ENCODE data around the gene RPL23.
A peak's percentile ranks its signal among the peaks of the same experiment; 100 is the strongest.

The RPL23 gene

DNA sequence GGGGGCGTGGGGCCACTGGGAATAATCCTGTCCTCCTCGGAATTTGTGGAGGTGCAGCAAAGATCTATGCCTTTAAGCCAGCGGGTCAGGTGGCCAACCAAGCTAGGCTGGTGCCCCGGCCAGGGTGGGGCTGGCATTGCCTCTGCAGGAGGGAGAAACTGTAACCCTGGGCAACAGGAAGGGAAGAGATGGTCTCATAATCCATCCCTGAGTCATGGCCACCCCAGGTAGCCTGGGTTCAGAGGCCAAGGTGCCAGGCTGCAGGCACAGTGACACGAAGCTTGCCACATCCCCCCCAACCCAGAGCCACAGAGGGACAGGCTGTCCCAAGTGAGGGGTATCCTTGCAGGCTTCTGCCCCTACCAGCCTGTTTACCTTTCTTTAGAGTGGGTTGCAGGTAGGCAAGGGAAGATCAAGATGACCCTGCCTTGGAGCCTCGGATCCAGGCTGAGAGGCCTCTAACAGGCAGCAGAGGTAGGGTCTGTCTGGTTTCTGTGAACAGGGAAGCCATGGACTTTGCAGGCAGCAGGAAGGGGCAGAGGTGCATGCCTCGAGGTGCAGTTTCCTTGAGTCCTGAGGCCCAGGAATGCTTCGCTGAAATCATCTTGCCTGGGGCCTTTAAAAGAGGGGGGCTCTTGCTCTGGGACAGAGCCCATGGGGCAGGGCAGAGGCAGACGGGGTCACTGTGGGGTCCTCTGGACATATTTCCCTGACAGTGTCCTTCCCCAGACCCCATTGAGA lies 20.3 kb upstream of the RPL23 start:
- ChIA-PET POLR2A (no interaction called here), CTCF (interaction anchor here (0.8 to 3.0 kb wide), 5 partner anchors 8 to 291 kb away, joined by 3 to 11 read pairs (median 4); no protein-coding TSS in a partner anchor)
- no peak for TF ChIP-seq CTCF (IDR thresholded peaks at IDR 0.05; ENCODE audit: control extremely low read depth, extremely low read depth, low read depth, missing control alignments)
- no peak for DNase-seq (ENCODE audit: extremely low spot score)

- no peak for TF ChIP-seq CTCF (IDR thresholded peaks at IDR 0.05; ENCODE audit: control extremely low read depth, extremely low read depth, low read depth, missing control alignments)
- DNase-seq (ENCODE audit: extremely low spot score), result no peak
- ChIA-PET CTCF (interaction anchor here (0.8 to 3.0 kb wide), 6 partner anchors 9 to 292 kb away, joined by 3 to 11 read pairs (median 5); no protein-coding TSS in a partner anchor), POLR2A (no interaction called here)
Observed at GRCh38 chr17:38872671-38873385, 19.3 kb upstream of the RPL23 start.

GRCh38 chr17:38872027-38872511 lies 18.5 kb upstream of the RPL23 start:
- TF ChIP-seq CTCF (IDR thresholded peaks at IDR 0.05; ENCODE audit: control extremely low read depth, extremely low read depth, low read depth, missing control alignments), result no peak
- ChIA-PET POLR2A (interaction anchor here (0.5 to 3.6 kb wide), 2 partner anchors 19 to 593 kb away, joined by 3 to 38 read pairs; partner anchors contain the start of gene RPL23), CTCF (interaction anchor here (0.8 to 3.0 kb wide), 7 partner anchors 10 to 303 kb away, joined by 3 to 11 read pairs (median 5); no protein-coding TSS in a partner anchor)
- no peak for DNase-seq (ENCODE audit: extremely low spot score)

- ChIA-PET CTCF (interaction anchor here (1.0 to 3.0 kb wide), 7 partner anchors 10 to 303 kb away, joined by 3 to 11 read pairs (median 5); no protein-coding TSS in a partner anchor), POLR2A (interaction anchor here (0.5 to 3.6 kb wide), 3 partner anchors 19 to 593 kb away, joined by 3 to 38 read pairs (median 3); partner anchors contain the start of gene RPL23)
- peak; percentile 66 for DNase-seq (ENCODE audit: extremely low spot score)
- TF ChIP-seq CTCF (IDR thresholded peaks at IDR 0.05; ENCODE audit: control extremely low read depth, extremely low read depth, low read depth, missing control alignments), result peak; percentile 44
Observed at GRCh38 chr17:38871247-38872015, 17.9 kb upstream of the RPL23 start.

GRCh38 chr17:38870259-38871165 lies 17.0 kb upstream of the RPL23 start:
- no peak for TF ChIP-seq CTCF (IDR thresholded peaks at IDR 0.05; ENCODE audit: control extremely low read depth, extremely low read depth, low read depth, missing control alignments)
- CTCF ChIA-PET, result interaction anchor here (0.6 to 3.0 kb wide), 7 partner anchors 11 to 304 kb away, joined by 3 to 11 read pairs (median 3); no protein-coding TSS in a partner anchor
- peak; percentile 81 for DNase-seq (ENCODE audit: extremely low spot score)
- POLR2A ChIA-PET, result interaction anchor here (0.6 to 3.6 kb wide), 14 partner anchors 13 to 283 kb away, joined by 3 to 38 read pairs (median 4); partner anchors contain the start of genes PSMB3 and RPL23
